Peyer's patch (tissue), 4 donors: Measurements from ENCODE around the gene RNU11.
"Not testable (repeated sequence)": the region's sequence is repeated elsewhere in the genome, so short reads cannot be mapped to it uniquely, and the experiment has no call there.

Source experiments
- CTCF ChIP-seq, 6 experiments: fragments of 450-650 bp in 4 of 6; fragments of 200-600 bp in 2 of 6; sonication (generic) in 1 of 6; IDR thresholded peaks; one replicate each; pipeline ENCODE4 v1.5.1; 2017 to 2019; ENCODE audit warnings: antibody characterized with exemption in 6 of 6, mild to moderate bottlenecking in 3 of 6, moderate library complexity in 1 of 6
- POLR2A ChIP-seq, 2 donors: fragments of 450-650 bp; IDR thresholded peaks; one replicate each; pipeline ENCODE4 v1.5.1; 2017; ENCODE audit warnings: antibody characterized with exemption in 2 of 2, mild to moderate bottlenecking in 2 of 2, moderate library complexity in 2 of 2

GRCh38 chr1:28672971-28673370 is 24.6 kb downstream of the RNU11 start:
- TF ChIP-seq CTCF, POLR2A (IDR thresholded peaks at IDR 0.05): not testable (repeated sequence)
